Measurements from ENCODE around the gene RGS7.
"Not testable (repeated sequence)": the region's sequence is repeated elsewhere in the genome, so short reads cannot be mapped to it uniquely, and the experiment has no call there.

RGS7 gene

GRCh38 chr1:241156231-241156965 is 200.6 kb downstream of the RGS7 start:
- Histone ChIP-seq H2AFZ (ENCODE audit: low read depth, low read length) (no peak overlapping the region), H3K9ac (ENCODE audit: low read length) (no peak overlapping the region), H3K9me3 (ENCODE audit: insufficient read depth, low read length) (no peaks in the 10 kb centered on the region), H3K79me2 (ENCODE audit: low read length) (no peaks in the 10 kb centered on the region), H3K4me1 (ENCODE audit: low read length) (no peaks in the 10 kb centered on the region), H3K4me2 (ENCODE audit: low read length) (no peak overlapping the region), H3K27ac (ENCODE audit: low read length) (no peak overlapping the region), H3K4me3 (ENCODE audit: low read length) (no peak overlapping the region), H3K36me3 (replicated peaks; ENCODE audit: low read depth, low read length) (no peaks in the 10 kb centered on the region), H4K20me1 (ENCODE audit: insufficient read depth, low read length) (no peaks in the 10 kb centered on the region), H3K27me3 (ENCODE audit: low read depth, low read length) (no peaks in the 10 kb centered on the region)
- no peak for TF ChIP-seq EZH2phosphoT487 (IDR thresholded peaks at IDR 0.05; ENCODE audit: low read depth)
- no peak for TF ChIP-seq CTCF (IDR thresholded peaks at IDR 0.05; ENCODE audit: low read depth, low read length)

- no peaks in the 10 kb centered on the region for H3K9me3 ChIP-seq (ENCODE audit: insufficient read depth, low read length)
- no peak overlapping the region for H2AFZ ChIP-seq (ENCODE audit: low read depth, low read length)
- no peaks in the 10 kb centered on the region for H3K4me1 ChIP-seq (ENCODE audit: low read length)
- no peaks in the 10 kb centered on the region for H4K20me1 ChIP-seq (ENCODE audit: insufficient read depth, low read length)
- H3K4me3 ChIP-seq (ENCODE audit: low read length) = no peak overlapping the region
- no peaks in the 10 kb centered on the region for H3K36me3 ChIP-seq (replicated peaks; ENCODE audit: low read depth, low read length)
- H3K4me2 ChIP-seq (ENCODE audit: low read length) = no peak overlapping the region
- no peaks in the 10 kb centered on the region for H3K27me3 ChIP-seq (ENCODE audit: low read depth, low read length)
- no peak overlapping the region for H3K9ac ChIP-seq (ENCODE audit: low read length)
- TF ChIP-seq CTCF (IDR thresholded peaks at IDR 0.05; ENCODE audit: low read depth, low read length) = no peak
- TF ChIP-seq EZH2phosphoT487 (IDR thresholded peaks at IDR 0.05; ENCODE audit: low read depth) = no peak
- no peaks in the 10 kb centered on the region for H3K79me2 ChIP-seq (ENCODE audit: low read length)
- H3K27ac ChIP-seq (ENCODE audit: low read length) = no peak overlapping the region
Measured at GRCh38 chr1:241145881-241146280, 211.1 kb downstream of the RGS7 start.

GRCh38 chr1:241143765-241144442 is 213.1 kb downstream of the RGS7 start:
- TF ChIP-seq CTCF (IDR thresholded peaks at IDR 0.05; ENCODE audit: low read depth, low read length) (no peak), EZH2phosphoT487 (IDR thresholded peaks at IDR 0.05; ENCODE audit: low read depth) (no peak)
- Histone ChIP-seq H3K36me3 (replicated peaks; ENCODE audit: low read depth, low read length) (no peaks in the 10 kb centered on the region), H2AFZ (ENCODE audit: low read depth, low read length) (no peak overlapping the region), H3K4me2 (ENCODE audit: low read length) (no peak overlapping the region), H3K27me3 (ENCODE audit: low read depth, low read length) (no peaks in the 10 kb centered on the region), H3K4me1 (ENCODE audit: low read length) (no peaks in the 10 kb centered on the region), H4K20me1 (ENCODE audit: insufficient read depth, low read length) (no peaks in the 10 kb centered on the region), H3K9me3 (ENCODE audit: insufficient read depth, low read length) (no peaks in the 10 kb centered on the region), H3K9ac (ENCODE audit: low read length) (no peak overlapping the region), H3K79me2 (ENCODE audit: low read length) (no peaks in the 10 kb centered on the region), H3K4me3 (ENCODE audit: low read length) (no peak overlapping the region), H3K27ac (ENCODE audit: low read length) (no peak overlapping the region)

DNA sequence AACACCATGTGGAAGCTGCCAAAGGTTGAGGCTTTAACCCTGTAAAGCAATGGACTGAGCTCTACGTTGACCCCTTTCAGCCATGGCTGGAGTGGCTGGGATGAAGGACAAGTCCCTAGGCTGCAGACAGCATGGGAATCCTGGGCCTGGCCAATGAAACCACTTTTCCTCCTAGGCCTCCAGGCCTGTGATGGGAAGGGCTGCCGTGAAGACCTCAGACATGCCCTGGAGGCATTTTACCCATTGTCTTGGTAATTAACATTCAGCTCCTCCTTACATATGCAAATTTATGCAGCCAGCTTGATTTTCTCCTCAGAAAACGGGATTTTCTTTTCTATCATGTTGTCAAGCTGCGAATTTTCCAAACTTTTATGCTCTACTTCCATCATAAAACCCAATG is 214.5 kb downstream of the RGS7 start:
- Histone ChIP-seq H3K4me2 (ENCODE audit: low read length) (no peak overlapping the region), H2AFZ (ENCODE audit: low read depth, low read length) (no peak overlapping the region), H4K20me1 (ENCODE audit: insufficient read depth, low read length) (no peaks in the 10 kb centered on the region), H3K79me2 (ENCODE audit: low read length) (no peaks in the 10 kb centered on the region), H3K4me3 (ENCODE audit: low read length) (no peak overlapping the region), H3K9ac (ENCODE audit: low read length) (no peak overlapping the region), H3K9me3 (ENCODE audit: insufficient read depth, low read length) (no peaks in the 10 kb centered on the region), H3K27me3 (ENCODE audit: low read depth, low read length) (no peaks in the 10 kb centered on the region), H3K4me1 (ENCODE audit: low read length) (no peaks in the 10 kb centered on the region), H3K36me3 (replicated peaks; ENCODE audit: low read depth, low read length) (no peaks in the 10 kb centered on the region), H3K27ac (ENCODE audit: low read length) (no peak overlapping the region)
- TF ChIP-seq CTCF (IDR thresholded peaks at IDR 0.05; ENCODE audit: low read depth, low read length) (no peak), EZH2phosphoT487 (IDR thresholded peaks at IDR 0.05; ENCODE audit: low read depth) (no peak)

DNA sequence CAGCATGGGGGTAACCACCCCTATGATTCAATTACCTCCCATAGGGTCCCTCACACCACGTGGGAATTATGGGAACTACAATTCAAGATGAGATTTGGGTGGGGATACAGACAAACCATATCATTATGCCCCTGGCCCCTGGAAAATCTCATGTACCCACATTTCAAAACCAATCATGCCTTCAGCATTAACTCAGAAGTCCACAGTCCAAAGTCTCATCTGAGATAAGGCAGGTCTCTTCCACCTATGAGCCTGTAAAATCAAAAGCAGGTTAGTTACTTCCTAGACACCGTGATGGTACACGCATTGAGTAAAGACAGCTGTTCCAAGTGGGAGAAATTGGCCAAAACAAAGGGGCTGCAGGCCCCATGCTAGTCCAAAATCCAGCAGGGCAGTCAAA is 215.4 kb downstream of the RGS7 start:
- H3K9ac ChIP-seq (ENCODE audit: low read length); H2AFZ ChIP-seq (ENCODE audit: low read depth, low read length); H3K4me1 ChIP-seq (ENCODE audit: low read length); H3K4me2 ChIP-seq (ENCODE audit: low read length); H3K4me3 ChIP-seq (ENCODE audit: low read length); H3K27ac ChIP-seq (ENCODE audit: low read length); H3K79me2 ChIP-seq (ENCODE audit: low read length); H3K36me3 ChIP-seq (replicated peaks; ENCODE audit: low read depth, low read length); H4K20me1 ChIP-seq (ENCODE audit: insufficient read depth, low read length); H3K27me3 ChIP-seq (ENCODE audit: low read depth, low read length); H3K9me3 ChIP-seq (ENCODE audit: insufficient read depth, low read length): not testable (repeated sequence)

Data from OCI-LY3 (cell line).